Measurements from ENCODE around the gene CCDC178. TPM values are rescaled to one million over a fixed set of nuclear protein-coding genes. Genes with fewer than 3 reads are reported as not detected.

The CCDC178 gene
- total RNA-seq, 1 donor from 2014 or later = 2.8 TPM

- no peak for DNase-seq (ENCODE audit: extremely low spot score, unreplicated experiment)
- Mint-ChIP-seq H3K36me3 (no peaks in the 10 kb centered on the region), H3K4me1 (ENCODE audit: unreplicated experiment) (no peaks in the 10 kb centered on the region), H3K27me3 (no peaks in the 10 kb centered on the region), H3K27ac (no peak overlapping the region), H3K4me3 (no peak overlapping the region), H3K9me3 (no peaks in the 10 kb centered on the region)
- no peak for TF ChIP-seq CTCF (conservative IDR thresholded peaks at IDR 0.05)
Measured at GRCh38 chr18:33097126-33097525, 343.4 kb downstream of the CCDC178 start.

- H3K27me3 Mint-ChIP-seq = no peaks in the 10 kb centered on the region
- H3K9me3 Mint-ChIP-seq = no peaks in the 10 kb centered on the region
- no peaks in the 10 kb centered on the region for H3K4me1 Mint-ChIP-seq (ENCODE audit: unreplicated experiment)
- no peak overlapping the region for H3K4me3 Mint-ChIP-seq
- H3K27ac Mint-ChIP-seq = no peak overlapping the region
- no peaks in the 10 kb centered on the region for H3K36me3 Mint-ChIP-seq
- no peak for DNase-seq (ENCODE audit: extremely low spot score, unreplicated experiment)
- TF ChIP-seq CTCF (conservative IDR thresholded peaks at IDR 0.05) = no peak
Measured at GRCh38 chr18:33090461-33090860, 350.1 kb downstream of the CCDC178 start.

- no peak for DNase-seq (ENCODE audit: extremely low spot score, unreplicated experiment)
- Mint-ChIP-seq H3K4me1 (ENCODE audit: unreplicated experiment) (no peaks in the 10 kb centered on the region), H3K27ac (no peak overlapping the region), H3K4me3 (no peak overlapping the region), H3K36me3 (no peaks in the 10 kb centered on the region), H3K9me3 (no peaks in the 10 kb centered on the region), H3K27me3 (peaks cover 2% of the 10 kb centered on the region)
- no peak for TF ChIP-seq CTCF (conservative IDR thresholded peaks at IDR 0.05)
Measured at GRCh38 chr18:33076601-33077000, 363.9 kb downstream of the CCDC178 start.

- H3K27me3 Mint-ChIP-seq = peaks cover under 1% of the 10 kb centered on the region
- H3K4me1 Mint-ChIP-seq (ENCODE audit: unreplicated experiment) = no peaks in the 10 kb centered on the region
- H3K36me3 Mint-ChIP-seq = no peaks in the 10 kb centered on the region
- H3K9me3 Mint-ChIP-seq = no peaks in the 10 kb centered on the region
- DNase-seq (ENCODE audit: extremely low spot score, unreplicated experiment) = no peak
- H3K27ac Mint-ChIP-seq = no peak overlapping the region
- H3K4me3 Mint-ChIP-seq = no peak overlapping the region
- TF ChIP-seq CTCF (conservative IDR thresholded peaks at IDR 0.05) = no peak
Measured at GRCh38 chr18:33074125-33074524, 366.4 kb downstream of the CCDC178 start.

GRCh38 chr18:33062834-33063364, 377.6 kb downstream of the CCDC178 start:
- no peak for DNase-seq (ENCODE audit: extremely low spot score, unreplicated experiment)
- Mint-ChIP-seq H3K4me3 (no peak overlapping the region), H3K36me3 (no peaks in the 10 kb centered on the region), H3K27me3 (no peaks in the 10 kb centered on the region), H3K9me3 (peaks cover 4% of the 10 kb centered on the region), H3K4me1 (ENCODE audit: unreplicated experiment) (no peaks in the 10 kb centered on the region), H3K27ac (no peak overlapping the region)
- no peak for TF ChIP-seq CTCF (conservative IDR thresholded peaks at IDR 0.05)

- H3K36me3 Mint-ChIP-seq = no peaks in the 10 kb centered on the region
Measured at GRCh38 chr18:33052886-33053285, 387.6 kb downstream of the CCDC178 start.

More at GRCh38 chr18:33052886-33053285, 387.6 kb downstream of the CCDC178 start:
- Mint-ChIP-seq H3K4me1 (ENCODE audit: unreplicated experiment) (no peaks in the 10 kb centered on the region), H3K4me3 (no peak overlapping the region), H3K9me3 (no peaks in the 10 kb centered on the region), H3K27me3 (no peaks in the 10 kb centered on the region), H3K27ac (no peak overlapping the region)
- no peak for TF ChIP-seq CTCF (conservative IDR thresholded peaks at IDR 0.05)
- DNase-seq (ENCODE audit: extremely low spot score, unreplicated experiment) = no peak
